ENCODE measurements around the gene ANKRD24. TPM values are rescaled to one million over a fixed set of nuclear protein-coding genes. Genes with fewer than 3 reads are reported as not detected.
A peak's percentile ranks its signal among the peaks of the same experiment; 100 is the strongest.

Gene ANKRD24
- total and polyA plus RNA-seq, 2 of the 13 experiments (the other 11 are each of a cell fraction or from before 2014, with no cell fraction given): 0.13 to 0.24 TPM

GRCh38 chr19:4172861-4173473, 9.5 kb upstream of the ANKRD24 start (continued):
- TF ChIP-seq MZF1 (CRISPR knock-in tag; IDR thresholded peaks at IDR 0.05; ENCODE audit: borderline replicate concordance): no peak
- TF ChIP-seq ZNF549 (CRISPR knock-in tag; IDR thresholded peaks at IDR 0.05): no peak
- no peak for TF ChIP-seq ZNF17 (CRISPR knock-in tag; IDR thresholded peaks at IDR 0.05)
- TF ChIP-seq KMT2A (CRISPR knock-in tag; IDR thresholded peaks at IDR 0.05): no peak
- TF ChIP-seq REST (IDR thresholded peaks at IDR 0.05; ENCODE audit: borderline replicate concordance in 1 of 2, low read depth in 1 of 2, low read length in 2 of 2): peak in 1 of 2 experiments; percentile 96
- peak; percentile 48; the same call in 1 of the 2 replicates for TF ChIP-seq RBFOX2 (IDR thresholded peaks at IDR 0.05; ENCODE audit: low read depth, low read length)
- TF ChIP-seq HOMEZ (CRISPR knock-in tag; IDR thresholded peaks at IDR 0.05; ENCODE audit: low read depth): no peak
- no peak for TF ChIP-seq XRCC5 (optimal IDR thresholded peaks at IDR 0.05; ENCODE audit: low read length)
- no peak for TF ChIP-seq ZNF343 (CRISPR knock-in tag; IDR thresholded peaks at IDR 0.05)
- no peak for TF ChIP-seq HDAC6 (IDR thresholded peaks at IDR 0.05; ENCODE audit: low read depth, low read length)
- no peak for TF ChIP-seq HHEX (CRISPR knock-in tag; IDR thresholded peaks at IDR 0.05)
- TF ChIP-seq ZNF746 (CRISPR knock-in tag; IDR thresholded peaks at IDR 0.05): no peak
- peak; percentile 57; the same call in 1 of the 2 replicates for TF ChIP-seq ZMAT3 (CRISPR knock-in tag; conservative IDR thresholded peaks at IDR 0.05)
- TF ChIP-seq ZNF691 (CRISPR knock-in tag; IDR thresholded peaks at IDR 0.05; ENCODE audit: borderline replicate concordance, low read depth): no peak
- TF ChIP-seq SAP130 (CRISPR knock-in tag; IDR thresholded peaks at IDR 0.05; ENCODE audit: low read depth): peak; percentile 63
- peak; percentile 31; the same call in 1 of the 2 replicates for TF ChIP-seq PRDM10 (CRISPR knock-in tag; IDR thresholded peaks at IDR 0.05; ENCODE audit: low read depth)
- no peak for TF ChIP-seq ZC3H4 (CRISPR knock-in tag; IDR thresholded peaks at IDR 0.05; ENCODE audit: borderline replicate concordance)
- TF ChIP-seq EHMT2 (IDR thresholded peaks at IDR 0.05; ENCODE audit: borderline replicate concordance, low read depth, low read length): peak; percentile 75; the same call in 1 of the 2 replicates
- TF ChIP-seq MAF1 (CRISPR knock-in tag; IDR thresholded peaks at IDR 0.05; ENCODE audit: borderline replicate concordance): no peak
- no peak for TF ChIP-seq MED1 (CRISPR knock-in tag; IDR thresholded peaks at IDR 0.05)
